HG02798 (cell line): ENCODE results near the gene TMOD4.
A peak's percentile ranks its signal among the peaks of the same experiment; 100 is the strongest.
"Not testable (repeated sequence)": the region's sequence is repeated elsewhere in the genome, so short reads cannot be mapped to it uniquely, and the experiment has no call there.

Experiments
- ATAC-seq: cut with Tn5 transposase; IDR thresholded peaks from one replicate; pipeline ENCODE4 v1.9.1; 2021; ENCODE audit warnings: mild to moderate bottlenecking; ENCODE audit not compliant: unreplicated experiment, poor library complexity

The TMOD4 gene

GRCh38 chr1:151175863-151176262, at the start of gene TMOD4:
Gene TMOD4, minus strand, starts transcription at chr1:151175981. Its CDS starts 1,106 bp downstream, at chr1:151174875.
- no peak for ATAC-seq

- no peak for ATAC-seq
Measured at GRCh38 chr1:151222130-151222529, 46.3 kb upstream of the TMOD4 start.

GRCh38 chr1:151221616-151222015, 45.8 kb upstream of the TMOD4 start:
- no peak for ATAC-seq

- ATAC-seq: no peak
Measured at GRCh38 chr1:151213560-151213959, 37.8 kb upstream of the TMOD4 start.

- no peak for ATAC-seq
Measured at GRCh38 chr1:151211972-151212705, 36.4 kb upstream of the TMOD4 start.

- no peak for ATAC-seq
Measured at GRCh38 chr1:151210830-151211229, 35.0 kb upstream of the TMOD4 start.

GRCh38 chr1:151205381-151205965, 29.7 kb upstream of the TMOD4 start:
- ATAC-seq: not testable (repeated sequence)

GRCh38 chr1:151199873-151200581, 24.2 kb upstream of the TMOD4 start:
- no peak for ATAC-seq

- ATAC-seq: peak; percentile 94
Measured at GRCh38 chr1:151198254-151199127, 22.7 kb upstream of the TMOD4 start, which contains the start of gene PIP5K1A. Gene PIP5K1A, plus strand, starts transcription at chr1:151198552. Its CDS starts 445 bp downstream, at chr1:151198997.

GRCh38 chr1:151197863-151198253, 22.1 kb upstream of the TMOD4 start:
- ATAC-seq: no peak

GRCh38 chr1:151196292-151196800, 20.6 kb upstream of the TMOD4 start:
- no peak for ATAC-seq

GRCh38 chr1:151194894-151195594, 19.3 kb upstream of the TMOD4 start:
- ATAC-seq: not testable (repeated sequence)

- no peak for ATAC-seq
Measured at GRCh38 chr1:151193856-151194255, 18.1 kb upstream of the TMOD4 start.

GRCh38 chr1:151193304-151193703, 17.5 kb upstream of the TMOD4 start:
- no peak for ATAC-seq

GRCh38 chr1:151192047-151192446, 16.3 kb upstream of the TMOD4 start:
- ATAC-seq: no peak

- peak; percentile 93 for ATAC-seq
Measured at GRCh38 chr1:151189637-151190445, 14.1 kb upstream of the TMOD4 start, which contains the start of gene VPS72. Gene VPS72, minus strand, starts transcription at chr1:151190197. Its CDS starts 76 bp downstream, at chr1:151190121.

- ATAC-seq: not testable (repeated sequence)
Measured at GRCh38 chr1:151188667-151189066, 12.9 kb upstream of the TMOD4 start.

GRCh38 chr1:151187205-151187604, 11.4 kb upstream of the TMOD4 start:
- no peak for ATAC-seq

- no peak for ATAC-seq
Measured at GRCh38 chr1:151184211-151184610, 8.4 kb upstream of the TMOD4 start.
